ENCODE measurements around the gene B4GALT2.

B4GALT2 gene

DNA sequence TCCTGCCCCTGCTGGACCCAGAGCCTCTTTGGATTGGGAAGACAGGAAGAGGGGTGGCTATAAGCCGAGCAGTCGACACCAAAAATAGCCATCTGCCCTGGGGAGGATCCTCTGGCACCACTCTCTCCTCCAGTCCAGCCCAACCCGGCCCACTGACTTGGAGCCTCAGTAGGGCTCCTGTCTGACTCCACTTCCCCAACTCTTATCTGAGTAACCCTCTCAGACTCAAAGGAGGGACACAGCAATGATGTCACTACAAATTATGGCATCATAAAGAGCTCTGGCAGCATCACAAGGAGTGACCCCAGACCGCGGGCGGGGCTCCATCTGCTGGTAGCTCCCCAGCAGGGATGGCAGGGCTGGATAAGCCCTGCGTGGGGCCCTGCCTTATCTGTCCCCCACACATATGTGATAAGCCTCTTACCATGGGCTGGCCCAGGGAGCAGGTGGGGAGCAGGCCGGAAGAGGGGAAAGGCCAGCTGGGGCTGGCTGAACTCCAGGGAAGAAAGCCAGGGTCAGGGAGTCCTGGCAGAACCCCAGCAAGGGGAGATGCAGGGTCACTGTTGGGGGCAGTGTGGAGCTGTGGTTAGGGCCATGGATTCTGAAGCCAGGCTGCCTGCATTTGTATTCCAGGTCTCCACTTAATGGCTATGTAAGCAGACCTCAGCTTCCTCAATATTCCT lies 56.9 kb downstream of the B4GALT2 start:
- no peak overlapping the region for H3K4me3 ChIP-seq (ENCODE audit: low read depth, low read length)
- DNase-seq (ENCODE audit: low read depth): no peak
- no peak for TF ChIP-seq CTCF (IDR thresholded peaks at IDR 0.05; ENCODE audit: low read depth, low read length, missing control alignments)

- TF ChIP-seq CTCF (IDR thresholded peaks at IDR 0.05; ENCODE audit: low read depth, low read length, missing control alignments): peak; percentile 85
- no peak for DNase-seq (ENCODE audit: low read depth)
- no peak overlapping the region for H3K4me3 ChIP-seq (ENCODE audit: low read depth, low read length)
Measured at GRCh38 chr1:44036409-44037139, 57.6 kb downstream of the B4GALT2 start.

DNA sequence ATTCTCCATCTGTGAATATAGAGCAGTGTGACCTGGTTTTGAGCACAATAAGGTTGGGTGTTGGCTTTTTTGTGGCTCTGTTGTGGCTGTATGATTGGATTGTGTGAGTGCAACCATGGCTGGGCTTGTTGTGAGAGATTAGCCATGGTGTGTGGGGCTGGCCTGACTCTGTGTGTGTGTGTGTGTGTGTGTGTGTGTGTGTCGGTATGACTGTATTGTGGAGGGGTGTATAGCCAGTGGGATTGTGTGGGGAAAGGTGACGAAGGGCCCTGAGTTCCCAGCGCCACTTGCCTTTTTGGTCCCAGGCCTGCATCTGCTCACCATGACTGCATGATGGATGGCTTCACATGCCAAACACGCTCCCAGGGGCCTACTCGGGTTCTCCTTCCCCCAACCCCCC lies 58.1 kb downstream of the B4GALT2 start:
- no peak overlapping the region for H3K4me3 ChIP-seq (ENCODE audit: low read depth, low read length)
- no peak for TF ChIP-seq CTCF (IDR thresholded peaks at IDR 0.05; ENCODE audit: low read depth, low read length, missing control alignments)
- no peak for DNase-seq (ENCODE audit: low read depth)

- no peak for DNase-seq (ENCODE audit: low read depth)
- H3K4me3 ChIP-seq (ENCODE audit: low read depth, low read length): no peak overlapping the region
- no peak for TF ChIP-seq CTCF (IDR thresholded peaks at IDR 0.05; ENCODE audit: low read depth, low read length, missing control alignments)
Measured at GRCh38 chr1:44038876-44039657, 60.1 kb downstream of the B4GALT2 start.

GRCh38 chr1:44040418-44040817 lies 61.4 kb downstream of the B4GALT2 start:
- no peak overlapping the region for H3K4me3 ChIP-seq (ENCODE audit: low read depth, low read length)
- no peak for DNase-seq (ENCODE audit: low read depth)
- TF ChIP-seq CTCF (IDR thresholded peaks at IDR 0.05; ENCODE audit: low read depth, low read length, missing control alignments): no peak

Data from GM12864 (cell line).